Parathyroid adenoma (tissue), 2 donors: ENCODE data around the gene CDCA7.

ENCODE experiments used
- H2AFZ ChIP-seq: fragments of 300-600 bp; sonication (generic); one replicate; pipeline ENCODE4 v1.7.0; 2017; ENCODE audit warnings: antibody characterized with exemption, mild to moderate bottlenecking
- H3K27ac ChIP-seq: fragments of 300-600 bp; sonication (generic); one replicate; pipeline ENCODE4 v1.7.0; 2017
- H3K27me3 ChIP-seq: fragments of 300-600 bp; sonication (generic); one replicate; pipeline ENCODE4 v1.7.0; 2017; ENCODE audit warnings: low read length; ENCODE audit not compliant: control insufficient read depth, insufficient read depth
- H3K36me3 ChIP-seq: fragments of 300-600 bp; sonication (generic); one replicate; pipeline ENCODE4 v1.7.0; 2017; ENCODE audit warnings: low read length; ENCODE audit not compliant: control insufficient read depth, insufficient read depth
- H3K4me1 ChIP-seq: fragments of 300-600 bp; sonication (generic); one replicate; pipeline ENCODE4 v1.7.0; 2017; ENCODE audit warnings: control low read depth
- H3K4me2 ChIP-seq: fragments of 300-600 bp; sonication (generic); one replicate; pipeline ENCODE4 v1.7.0; 2017; ENCODE audit warnings: low read length
- H3K4me3 ChIP-seq: fragments of 300-600 bp; sonication (generic); one replicate; pipeline ENCODE4 v1.7.0; 2017; ENCODE audit warnings: low read depth, low read length
- H3K79me2 ChIP-seq: fragments of 300-600 bp; sonication (generic); one replicate; pipeline ENCODE4 v1.7.0; 2017; ENCODE audit warnings: control low read depth
- H3K9ac ChIP-seq: fragments of 300-600 bp; sonication (generic); one replicate; pipeline ENCODE4 v1.7.0; 2017; ENCODE audit warnings: mild to moderate bottlenecking
- H3K9me3 ChIP-seq: fragments of 300-600 bp; sonication (generic); one replicate; pipeline ENCODE4 v1.7.0; 2017; ENCODE audit warnings: low read length; ENCODE audit not compliant: control insufficient read depth
- CTCF ChIP-seq: fragments of 300-600 bp; sonication (generic); IDR thresholded peaks from one replicate; pipeline ENCODE4 v1.7.0; 2017; ENCODE audit warnings: antibody characterized with exemption, mild to moderate bottlenecking
- donor health status: primary hyperparathyroidism.

CDCA7 gene

GRCh38 chr2:173351879-173352278 is 2.8 kb upstream of the CDCA7 start:
- no peak for TF ChIP-seq CTCF
- Histone ChIP-seq H2AFZ (no peak overlapping the region), H3K4me2 (no peak overlapping the region), H3K79me2 (no peaks in the 10 kb centered on the region), H3K4me1 (peaks cover 2% of the 10 kb centered on the region), H3K27ac (no peak overlapping the region), H3K36me3 (no peaks in the 10 kb centered on the region), H3K27me3 (peaks cover 6% of the 10 kb centered on the region), H3K4me3 (no peak overlapping the region), H3K9ac (no peak overlapping the region), H3K9me3 (no peaks in the 10 kb centered on the region)

GRCh38 chr2:173353556-173353955 is 1.1 kb upstream of the CDCA7 start:
- Histone ChIP-seq H3K4me3 (no peak overlapping the region), H3K36me3 (no peaks in the 10 kb centered on the region), H3K79me2 (no peaks in the 10 kb centered on the region), H3K27ac (no peak overlapping the region), H3K4me2 (no peak overlapping the region), H2AFZ (no peak overlapping the region), H3K9ac (no peak overlapping the region), H3K9me3 (no peaks in the 10 kb centered on the region), H3K27me3 (peaks cover 6% of the 10 kb centered on the region), H3K4me1 (peaks cover 2% of the 10 kb centered on the region)
- no peak for TF ChIP-seq CTCF

- Histone ChIP-seq H3K27ac (no peak overlapping the region), H2AFZ (peak overlapping the region; percentile 68), H3K9me3 (no peaks in the 10 kb centered on the region), H3K4me3 (peak overlapping the region; percentile 22), H3K36me3 (no peaks in the 10 kb centered on the region), H3K4me2 (peak overlapping the region; percentile 81), H3K79me2 (no peaks in the 10 kb centered on the region), H3K9ac (no peak overlapping the region), H3K27me3 (peaks cover 6% of the 10 kb centered on the region), H3K4me1 (peaks cover 2% of the 10 kb centered on the region)
- TF ChIP-seq CTCF: no peak
Measured at GRCh38 chr2:173354073-173354581, 545 bp upstream of the CDCA7 start.

- H3K27ac ChIP-seq: no peak overlapping the region
Measured at GRCh38 chr2:173355132-173355865, 627 bp downstream of the CDCA7 start.

More at GRCh38 chr2:173355132-173355865, 627 bp downstream of the CDCA7 start:
- no peaks in the 10 kb centered on the region for H3K9me3 ChIP-seq
- no peaks in the 10 kb centered on the region for H3K36me3 ChIP-seq
- no peak overlapping the region for H3K9ac ChIP-seq
- H3K4me2 ChIP-seq: peak overlapping the region; percentile 81
- peak overlapping the region; percentile 68 for H2AFZ ChIP-seq
- peak overlapping the region; percentile 9 for H3K4me3 ChIP-seq
- H3K4me1 ChIP-seq: peaks cover 2% of the 10 kb centered on the region
- H3K79me2 ChIP-seq: no peaks in the 10 kb centered on the region
- no peak for TF ChIP-seq CTCF
- peaks cover 6% of the 10 kb centered on the region for H3K27me3 ChIP-seq
